Tibial nerve (tissue), 4 donors: ENCODE measurements around the gene MARVELD1. TPM values are rescaled to one million over a fixed set of nuclear protein-coding genes. Genes with fewer than 3 reads are reported as not detected.

Experiments
- DNase-seq, 2 donors: peaks; one replicate each; pipeline ENCODE4 v3.0.0-alpha.2; 2019; ENCODE audit warnings: low spot score in 2 of 2
- H3K27ac ChIP-seq, 4 donors: fragments of 200-600 bp; sonication (generic) in 3 of 4; one replicate each; pipeline ENCODE4 v1.5.1; 2017 to 2019; ENCODE audit warnings: mild to moderate bottlenecking in 1 of 4
- H3K27me3 ChIP-seq, 2 donors: fragments of 200-600 bp; sonication (generic) in 1 of 2; one replicate each; pipeline versions ENCODE4 v1.5.1 to v1.6.0; 2017 to 2019
- H3K36me3 ChIP-seq, 3 donors: fragments of 200-600 bp; sonication (generic); one replicate each; pipeline ENCODE4 v1.5.1; 2018 to 2019
- H3K4me1 ChIP-seq, 4 donors: fragments of 200-600 bp; sonication (generic) in 3 of 4; one replicate each; pipeline ENCODE4 v1.5.1; 2017 to 2019
- H3K4me3 ChIP-seq, 4 donors: fragments of 200-600 bp; sonication (generic) in 3 of 4; one replicate each; pipeline ENCODE4 v1.5.1; 2017 to 2019; ENCODE audit warnings: mild to moderate bottlenecking in 1 of 4, moderate library complexity in 1 of 4
- H3K9me3 ChIP-seq, 4 donors: fragments of 200-600 bp; sonication (generic) in 3 of 4; one replicate each; pipeline ENCODE4 v1.5.1; 2017 to 2019
- EP300 ChIP-seq, 2 donors: sonication (generic); formaldehyde crosslinking; IDR thresholded peaks; one replicate each; pipeline ENCODE4 v1.6.1; 2017; ENCODE audit warnings: antibody characterized with exemption in 2 of 2, mild to moderate bottlenecking in 1 of 2
- POLR2A ChIP-seq, 2 donors: fragments of 450-650 bp; IDR thresholded peaks; one replicate each; pipeline ENCODE4 v1.6.1; 2017; ENCODE audit warnings: antibody characterized with exemption in 2 of 2, mild to moderate bottlenecking in 2 of 2, moderate library complexity in 2 of 2
- WGBS, 2 donors: methylation state at CpG; one replicate each; pipeline ENCODE4 v1.1.5; 2018; 5-methylcytosine and 5-hydroxymethylcytosine counted together
- total RNA-seq, 4 donors: library from RNA; depleted of rRNA; stranded (reverse); fragments of >200 nt; gene quantifications; one replicate each; pipeline ENCODE4 v1.1.0, GENCODE V29; 2016
- TF ChIP-seq, protein P1 (sequence below), 5 experiments: fragments of 200-600 bp in 3 of 5; fragments of 450-650 bp in 2 of 5; sonication (generic) in 3 of 5; IDR thresholded peaks; one replicate each; pipeline ENCODE4 v1.5.1; 2016 to 2019; ENCODE audit warnings: antibody characterized with exemption in 5 of 5, mild to moderate bottlenecking in 3 of 5, moderate library complexity in 2 of 5

MARVELD1 gene
- total RNA-seq, 4 donors from 2014 or later = 28.0 to 45.3 (median 42.2) TPM

DNA sequence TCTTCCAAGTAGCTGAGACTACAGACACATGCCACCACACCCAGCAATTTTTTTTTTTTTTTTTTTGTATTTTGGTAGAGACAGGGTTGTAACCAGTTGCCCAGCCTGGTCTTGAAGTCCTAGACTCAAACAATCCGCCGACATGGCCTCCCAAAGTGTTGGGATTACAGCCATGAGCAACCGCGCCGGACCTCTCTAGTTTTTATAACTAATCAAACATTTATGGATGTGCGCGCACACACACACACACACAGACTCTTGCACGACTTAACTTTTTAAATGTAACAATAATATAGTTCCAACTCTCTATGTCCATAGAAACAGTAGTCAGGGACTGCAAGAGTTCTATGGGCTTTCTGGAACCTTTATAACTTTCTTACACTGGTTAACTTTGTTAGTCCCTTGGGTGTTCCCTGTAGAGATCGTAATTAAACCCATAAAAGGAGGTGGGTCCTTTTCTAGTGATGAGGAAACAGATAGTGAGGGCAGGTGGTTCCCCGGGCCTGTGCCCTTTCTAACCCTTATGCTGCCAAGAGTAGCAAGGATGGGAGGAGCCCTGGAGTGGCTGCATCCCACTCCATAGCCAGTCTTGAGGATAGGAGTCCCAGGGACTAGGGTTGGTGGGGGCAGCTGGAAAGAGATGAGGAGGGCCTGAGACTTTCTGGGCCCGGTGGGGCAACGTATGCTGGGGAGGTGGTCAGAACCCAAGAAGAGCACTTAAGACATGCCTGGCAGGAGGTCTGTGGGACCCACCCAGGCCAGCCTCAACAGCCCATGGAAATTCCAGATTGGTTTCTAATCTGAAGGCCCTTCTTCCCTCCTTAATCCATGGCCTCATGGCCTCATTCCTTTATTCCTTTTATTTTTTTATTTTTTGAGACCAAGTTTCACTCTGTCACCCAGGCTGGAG is 8.6 kb downstream of the MARVELD1 start:
- Histone ChIP-seq H3K9me3 (no peaks in the 10 kb centered on the region), H3K4me1 (peaks cover 6 to 65% (median 27%) of the 10 kb centered on the region in 4 donors), H3K36me3 (peaks cover 0 to 8% (median 0%) of the 10 kb centered on the region in 3 donors), H3K27me3 (no peaks in the 10 kb centered on the region), H3K4me3 (no peak overlapping the region), H3K27ac (peak overlapping the region in 3 of 4 donors; percentile 9 to 64 (median 51))
- no peak for DNase-seq
- WGBS, 2 donors = 66 to 72% methylated on average over 12 of the region's 12 CpGs
- TF ChIP-seq, protein P1, sequence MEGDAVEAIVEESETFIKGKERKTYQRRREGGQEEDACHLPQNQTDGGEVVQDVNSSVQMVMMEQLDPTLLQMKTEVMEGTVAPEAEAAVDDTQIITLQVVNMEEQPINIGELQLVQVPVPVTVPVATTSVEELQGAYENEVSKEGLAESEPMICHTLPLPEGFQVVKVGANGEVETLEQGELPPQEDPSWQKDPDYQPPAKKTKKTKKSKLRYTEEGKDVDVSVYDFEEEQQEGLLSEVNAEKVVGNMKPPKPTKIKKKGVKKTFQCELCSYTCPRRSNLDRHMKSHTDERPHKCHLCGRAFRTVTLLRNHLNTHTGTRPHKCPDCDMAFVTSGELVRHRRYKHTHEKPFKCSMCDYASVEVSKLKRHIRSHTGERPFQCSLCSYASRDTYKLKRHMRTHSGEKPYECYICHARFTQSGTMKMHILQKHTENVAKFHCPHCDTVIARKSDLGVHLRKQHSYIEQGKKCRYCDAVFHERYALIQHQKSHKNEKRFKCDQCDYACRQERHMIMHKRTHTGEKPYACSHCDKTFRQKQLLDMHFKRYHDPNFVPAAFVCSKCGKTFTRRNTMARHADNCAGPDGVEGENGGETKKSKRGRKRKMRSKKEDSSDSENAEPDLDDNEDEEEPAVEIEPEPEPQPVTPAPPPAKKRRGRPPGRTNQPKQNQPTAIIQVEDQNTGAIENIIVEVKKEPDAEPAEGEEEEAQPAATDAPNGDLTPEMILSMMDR (IDR thresholded peaks at IDR 0.05) = no peak

- no peak for DNase-seq
- Histone ChIP-seq H3K4me1 (peaks cover 6 to 58% (median 18%) of the 10 kb centered on the region in 4 donors), H3K27me3 (no peaks in the 10 kb centered on the region), H3K27ac (peak overlapping the region in 2 of 4 donors; percentile 1 to 51), H3K4me3 (no peak overlapping the region), H3K36me3 (peaks cover 0 to 3% (median 0%) of the 10 kb centered on the region in 3 donors), H3K9me3 (no peaks in the 10 kb centered on the region)
- TF ChIP-seq, protein P1 (IDR thresholded peaks at IDR 0.05) = no peak
- TF ChIP-seq EP300 (IDR thresholded peaks at IDR 0.05) (no peak), POLR2A (IDR thresholded peaks at IDR 0.05) (no peak)
- WGBS, 2 donors = 71 to 86% methylated on average over 2 to 3 of the region's 3 CpGs
Measured at GRCh38 chr10:97723001-97723400, 9.5 kb downstream of the MARVELD1 start.

- no peak for TF ChIP-seq POLR2A (IDR thresholded peaks at IDR 0.05)
- TF ChIP-seq, protein P1 (IDR thresholded peaks at IDR 0.05) = no peak
- peaks cover 0 to 3% (median 0%) of the 10 kb centered on the region in 3 donors for H3K36me3 ChIP-seq
- H3K9me3 ChIP-seq = no peaks in the 10 kb centered on the region
- peaks cover 3 to 44% (median 5%) of the 10 kb centered on the region in 4 donors for H3K4me1 ChIP-seq
- peak overlapping the region in 1 of 4 donors; percentile 36 for H3K27ac ChIP-seq
- DNase-seq = no peak
- 63 to 64% methylated on average over 5 of the region's 5 CpGs for WGBS, 2 donors
- H3K4me3 ChIP-seq = no peak overlapping the region
- H3K27me3 ChIP-seq = no peaks in the 10 kb centered on the region
Measured at GRCh38 chr10:97724341-97724941, 10.9 kb downstream of the MARVELD1 start.

GRCh38 chr10:97726636-97727178 is 13.2 kb downstream of the MARVELD1 start:
- Histone ChIP-seq H3K36me3 (no peaks in the 10 kb centered on the region), H3K27me3 (no peaks in the 10 kb centered on the region), H3K9me3 (no peaks in the 10 kb centered on the region), H3K4me1 (peaks cover 0 to 39% (median 0%) of the 10 kb centered on the region in 4 donors), H3K4me3 (no peak overlapping the region), H3K27ac (peak overlapping the region in 3 of 4 donors; percentile 31 to 77 (median 72))
- no peak for DNase-seq
- peak in 1 of 2 donors; percentile 61 for TF ChIP-seq EP300 (IDR thresholded peaks at IDR 0.05)
- no peak for TF ChIP-seq POLR2A (IDR thresholded peaks at IDR 0.05)
- 30 to 44% methylated on average over 8 of the region's 8 CpGs for WGBS, 2 donors

DNA sequence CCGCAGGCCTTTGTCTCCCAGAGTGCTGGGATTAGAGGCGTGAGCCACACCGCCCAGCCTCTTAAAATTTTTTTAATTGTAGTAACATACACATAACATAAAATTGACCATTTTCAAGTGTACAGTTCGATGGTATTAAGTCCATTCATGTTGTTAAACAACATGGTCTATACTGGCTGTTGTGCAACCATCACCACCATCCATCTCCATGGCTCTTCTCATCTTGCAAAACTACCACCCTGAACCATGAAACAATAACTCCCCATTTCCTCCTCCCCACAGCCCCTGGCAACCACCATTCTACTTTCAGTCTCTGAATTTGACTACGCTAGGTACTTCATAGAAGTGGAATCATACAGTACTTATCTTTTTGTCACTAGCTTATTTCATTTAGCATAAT is 15.5 kb downstream of the MARVELD1 start:
- Histone ChIP-seq H3K9me3 (no peaks in the 10 kb centered on the region), H3K4me1 (peaks cover 0 to 23% (median 0%) of the 10 kb centered on the region in 4 donors), H3K27ac (no peak overlapping the region), H3K27me3 (no peaks in the 10 kb centered on the region), H3K4me3 (no peak overlapping the region), H3K36me3 (no peaks in the 10 kb centered on the region)
- no peak for DNase-seq
- no peak for TF ChIP-seq POLR2A (IDR thresholded peaks at IDR 0.05)
- TF ChIP-seq, protein P1 (IDR thresholded peaks at IDR 0.05) = no peak
- no peak for TF ChIP-seq EP300 (IDR thresholded peaks at IDR 0.05)
- WGBS, 2 donors = 94% methylated on average over 5 of the region's 5 CpGs
